Heart left ventricle (tissue), 13 donors: Measurements from ENCODE around the gene TEX261.

Experiments used
- CTCF ChIP-seq, 12 donors: fragments of 200-600 bp; sonication (generic) in 4 of 12; IDR thresholded peaks; one replicate each; pipeline versions ENCODE4 v1.5.0 to v1.8.0; 2018 to 2022; ENCODE audit warnings: antibody characterized with exemption in 12 of 12, mild to moderate bottlenecking in 5 of 12
- POLR2A ChIP-seq, 2 donors: fragments of 450-650 bp; IDR thresholded peaks; one replicate each; pipeline ENCODE4 v1.6.1; 2017; ENCODE audit warnings: antibody characterized with exemption in 2 of 2, mild to moderate bottlenecking in 2 of 2, moderate library complexity in 2 of 2
- donor health status: ischemic (EF 13 %, LVEDD 7.1; RV severe dilation, severe dysfunction).
- donor health status: DM: no; HTN: yes; CAD: no.
- donor health status: DM: no; HTN: no; CAD: no.
- donor health status: ischemic (EF 25% LVEDD 6.9; RV normal size, moderate dysfunction).
- donor health status: ischemic (EF 25% LVEDD 5.7; RV mildly dilated, moderate dysfunction).
- donor health status: ischemic (EF 35%, LVEDD 5.7; RV mildly dilated, moderate dysfunction).
- donor health status: nonischemic (EF 11% LVEDD 7.7; RV severe dilation, severe dysfunction).
- donor health status: DM: yes; HTN: yes; CAD: no.
- donor health status: PGD.
- donor health status: ischemic (EF 29% LVEDD 5.4; RV normal size, mild dysfunction).
- donor health status: nonischemic (EF 23%, LVEDD 6.1; RV moderate dilation, normal function).

- TF ChIP-seq CTCF (IDR thresholded peaks at IDR 0.05) (no peak), POLR2A (IDR thresholded peaks at IDR 0.05) (no peak)
Observed at GRCh38 chr2:70961648-70961994, 33.1 kb downstream of the TEX261 start.
